PC-3 (cell line): Measurements from ENCODE around the gene STARD3. TPM values are rescaled to one million over a fixed set of nuclear protein-coding genes. Genes with fewer than 3 reads are reported as not detected.

Source experiments
- ATAC-seq: fragments of 200-7000 bp; cut with Tn5 transposase; 2 replicates; pipeline ENCODE4 v1.9.1; 2020; ENCODE audit warnings: mild to moderate bottlenecking, moderate library complexity
- BruUV-seq: library from RNA; stranded (reverse); fragments of 400-500 nt; replicated peaks from 2 replicates; lab custom pipeline; 2021; lab: Mats Ljungman, UMichigan
- CTCF ChIA-PET: fragments of 300-600 bp; sonication (Branson Sonifier 250); formaldehyde crosslinking; loops from one replicate; lab custom pipeline; 2022; ENCODE audit warnings: antibody characterized with exemption; lab: Charles Lee
- POLR2A ChIA-PET: fragments of 300-600 bp; sonication (Branson Sonifier 250); formaldehyde crosslinking; loops from one replicate; lab custom pipeline; 2022; ENCODE audit warnings: antibody characterized with exemption; ENCODE audit not compliant: unreplicated experiment; lab: Charles Lee
- DNase-seq: peaks from one replicate; pipeline ENCODE4 v3.0.0-alpha.2; 2015
- H2AFZ ChIP-seq: fragments of 300-600 bp; sonication (generic); 2 replicates; pipeline ENCODE4 v1.6.0; 2016; ENCODE audit warnings: antibody characterized with exemption, low read length
- H3F3A ChIP-seq: fragments of 300-600 bp; sonication (generic); one replicate; pipeline ENCODE4 v1.6.0; 2017; ENCODE audit warnings: antibody characterized with exemption, low read length, control low read depth, mild to moderate bottlenecking; ENCODE audit not compliant: unreplicated experiment
- H3K27ac ChIP-seq: fragments of 300-600 bp; sonication (generic); 2 replicates; pipeline ENCODE4 v1.5.1; 2016; ENCODE audit warnings: mild to moderate bottlenecking, low read length
- H3K27me3 ChIP-seq: fragments of 300-600 bp; sonication (generic); 2 replicates; pipeline ENCODE4 v1.6.1; 2016; ENCODE audit warnings: low read length, mixed read lengths
- H3K36me3 ChIP-seq: fragments of 300-600 bp; sonication (generic); 2 replicates; pipeline ENCODE4 v1.6.1; 2016; ENCODE audit warnings: low read depth, mixed run types, low read length, mixed read lengths
- H3K4me1 ChIP-seq: fragments of 300-600 bp; sonication (generic); 2 replicates; pipeline ENCODE4 v1.5.1; 2016; ENCODE audit warnings: low read length; ENCODE audit not compliant: insufficient read depth
- H3K4me2 ChIP-seq: fragments of 300-600 bp; sonication (generic); 2 replicates; pipeline ENCODE4 v1.6.0; 2016; ENCODE audit warnings: low read length
- H3K4me3 ChIP-seq: fragments of 300-600 bp; sonication (generic); 2 replicates; pipeline ENCODE4 v1.5.1; 2016; ENCODE audit warnings: mild to moderate bottlenecking, low read length, mixed read lengths
- H3K79me2 ChIP-seq: fragments of 300-600 bp; sonication (generic); 2 replicates; pipeline ENCODE4 v1.6.1; 2017; ENCODE audit warnings: low read length, mixed read lengths
- H3K9ac ChIP-seq: fragments of 300-600 bp; sonication (generic); 2 replicates; pipeline ENCODE4 v1.6.0; 2016; ENCODE audit warnings: mild to moderate bottlenecking, low read length
- H3K9me2 ChIP-seq: fragments of 300-600 bp; sonication (generic); replicated peaks from 2 replicates; pipeline ENCODE4 v1.6.1; 2016; ENCODE audit warnings: mixed run types, low read length, mixed read lengths
- H3K9me3 ChIP-seq: fragments of 300-600 bp; sonication (generic); 2 replicates; pipeline ENCODE4 v1.6.1; 2016; ENCODE audit warnings: low read length, mixed read lengths
- H4K20me1 ChIP-seq: fragments of 300-600 bp; sonication (generic); 2 replicates; pipeline ENCODE4 v1.6.1; 2016; ENCODE audit warnings: low read length, mixed read lengths
- EZH2 ChIP-seq: fragments of 300-600 bp; sonication (generic); IDR thresholded peaks from one replicate; pipeline ENCODE4 v1.6.1; 2017; ENCODE audit warnings: antibody characterized with exemption, mild to moderate bottlenecking, low read length; ENCODE audit not compliant: unreplicated experiment
- EZH2phosphoT487 ChIP-seq: fragments of 300-600 bp; sonication (generic); IDR thresholded peaks from 2 replicates; pipeline ENCODE4 v1.6.1; 2018; ENCODE audit warnings: mild to moderate bottlenecking, antibody characterized with exemption, low read length, borderline replicate concordance
- intact Hi-C: fragments of 100-400 bp; cut with micrococcal nuclease; formaldehyde crosslinking; loops from 2 replicates; pipeline ENCODE4 v1.9.0; 2023
- total RNA-seq: library from RNA; depleted of rRNA; stranded (reverse); fragments of >200 nt; gene quantifications from 2 replicates; pipeline ENCODE4 v1.2.3, GENCODE V29; 2014
- TF ChIP-seq, protein P1 (sequence below): fragments of 300-600 bp; sonication (generic); conservative IDR thresholded peaks from 2 replicates; pipeline ENCODE4 v1.5.1; 2017; ENCODE audit warnings: antibody characterized with exemption, low read depth, mild to moderate bottlenecking, low read length

Gene STARD3
- total RNA-seq, 1 experiment from 2014 or later = 30.5 TPM

DNA sequence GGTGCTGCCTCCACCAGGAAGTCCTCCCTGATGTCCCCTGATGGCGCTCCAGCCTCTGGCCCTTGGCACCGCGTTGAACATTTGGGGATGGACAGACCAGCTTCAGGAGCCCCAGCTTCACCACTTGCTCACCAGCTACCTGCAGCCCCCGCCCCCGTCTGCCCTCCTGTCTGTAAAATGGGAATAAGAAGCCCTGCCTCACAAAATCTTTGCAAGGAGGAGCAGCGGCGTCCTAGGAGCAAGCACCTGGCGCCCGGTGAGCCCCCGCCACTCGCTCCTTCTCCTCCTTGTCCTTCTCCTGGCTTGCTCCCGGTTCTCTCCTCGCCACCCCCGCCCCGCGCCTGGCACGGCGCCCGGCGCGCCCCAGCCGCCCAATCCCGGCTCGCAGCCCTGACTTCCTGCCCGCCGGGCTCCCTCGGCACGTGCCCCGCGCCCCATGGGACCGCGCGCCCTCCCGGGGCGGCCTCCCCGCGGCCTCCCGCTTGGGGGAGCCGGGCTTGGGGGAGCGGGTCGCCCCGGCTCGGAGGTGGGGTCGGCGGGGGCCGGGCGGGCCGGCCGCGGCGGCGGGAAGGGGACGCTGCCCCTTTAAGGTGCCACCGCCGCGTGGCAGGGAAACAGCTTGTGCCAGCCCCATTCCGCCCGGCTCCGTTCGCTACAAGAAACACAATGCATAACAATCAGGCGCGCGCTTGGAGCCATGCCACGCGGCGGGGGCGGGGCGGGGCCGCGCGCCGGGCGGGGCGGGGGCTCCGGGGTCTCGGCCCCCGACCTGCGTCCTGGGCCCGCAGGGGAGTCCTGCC is 19.3 kb upstream of the STARD3 start:
- intact Hi-C loops = loop anchor here (1.0 kb wide), 1 partner anchor 44 kb away; no protein-coding TSS in a partner anchor
- Histone ChIP-seq H2AFZ (peak overlapping the region; percentile 93; the same call in 1 of the 2 replicates), H4K20me1 (no peaks in the 10 kb centered on the region), H3K36me3 (no peaks in the 10 kb centered on the region; the same call in 1 of the 2 replicates), H3F3A (no peaks in the 10 kb centered on the region), H3K27ac (no peak overlapping the region), H3K9me3 (no peaks in the 10 kb centered on the region), H3K27me3 (no peaks in the 10 kb centered on the region), H3K9me2 (no peaks in the 10 kb centered on the region), H3K79me2 (no peaks in the 10 kb centered on the region), H3K9ac (no peak overlapping the region), H3K4me2 (peak overlapping the region; percentile 98), H3K4me1 (no peaks in the 10 kb centered on the region), H3K4me3 (peak overlapping the region; percentile 76)
- CTCF ChIA-PET = interaction anchor here (0.7 kb wide), 1 partner anchor 265 kb away, joined by 3 read pairs; no protein-coding TSS in a partner anchor
- ATAC-seq (peak; percentile 66), DNase-seq (peak; percentile 46)
- POLR2A ChIA-PET = no interaction called here
- TF ChIP-seq EZH2phosphoT487 = no peak
- TF ChIP-seq, protein P1, sequence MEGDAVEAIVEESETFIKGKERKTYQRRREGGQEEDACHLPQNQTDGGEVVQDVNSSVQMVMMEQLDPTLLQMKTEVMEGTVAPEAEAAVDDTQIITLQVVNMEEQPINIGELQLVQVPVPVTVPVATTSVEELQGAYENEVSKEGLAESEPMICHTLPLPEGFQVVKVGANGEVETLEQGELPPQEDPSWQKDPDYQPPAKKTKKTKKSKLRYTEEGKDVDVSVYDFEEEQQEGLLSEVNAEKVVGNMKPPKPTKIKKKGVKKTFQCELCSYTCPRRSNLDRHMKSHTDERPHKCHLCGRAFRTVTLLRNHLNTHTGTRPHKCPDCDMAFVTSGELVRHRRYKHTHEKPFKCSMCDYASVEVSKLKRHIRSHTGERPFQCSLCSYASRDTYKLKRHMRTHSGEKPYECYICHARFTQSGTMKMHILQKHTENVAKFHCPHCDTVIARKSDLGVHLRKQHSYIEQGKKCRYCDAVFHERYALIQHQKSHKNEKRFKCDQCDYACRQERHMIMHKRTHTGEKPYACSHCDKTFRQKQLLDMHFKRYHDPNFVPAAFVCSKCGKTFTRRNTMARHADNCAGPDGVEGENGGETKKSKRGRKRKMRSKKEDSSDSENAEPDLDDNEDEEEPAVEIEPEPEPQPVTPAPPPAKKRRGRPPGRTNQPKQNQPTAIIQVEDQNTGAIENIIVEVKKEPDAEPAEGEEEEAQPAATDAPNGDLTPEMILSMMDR = no peak
- no peak for TF ChIP-seq EZH2
- BruUV-seq = no TSS peak

GRCh38 chr17:39618246-39618913 is 18.6 kb upstream of the STARD3 start:
- H3K4me1 ChIP-seq = no peaks in the 10 kb centered on the region
- CTCF ChIA-PET = interaction anchor here (0.7 kb wide), 1 partner anchor 266 kb away, joined by 3 read pairs; no protein-coding TSS in a partner anchor
- BruUV-seq = no TSS peak
- no peaks in the 10 kb centered on the region for H4K20me1 ChIP-seq
- no peak overlapping the region for H3K27ac ChIP-seq
- peak overlapping the region; percentile 49; the same call in 1 of the 2 replicates for H3K9ac ChIP-seq
- H2AFZ ChIP-seq = peak overlapping the region; percentile 93
- ATAC-seq (peak; percentile 38), DNase-seq (peak; percentile 20)
- no peaks in the 10 kb centered on the region for H3K27me3 ChIP-seq
- peak overlapping the region; percentile 76 for H3K4me3 ChIP-seq
- peak overlapping the region; percentile 98 for H3K4me2 ChIP-seq
- H3K36me3 ChIP-seq = no peaks in the 10 kb centered on the region; the same call in 1 of the 2 replicates
- H3K9me2 ChIP-seq = no peaks in the 10 kb centered on the region
- POLR2A ChIA-PET = no interaction called here
- TF ChIP-seq EZH2 = no peak
- no peak for TF ChIP-seq EZH2phosphoT487
- TF ChIP-seq, protein P1 = no peak
- no peaks in the 10 kb centered on the region for H3K9me3 ChIP-seq
- no peaks in the 10 kb centered on the region for H3K79me2 ChIP-seq
- intact Hi-C loops = loop anchor here (1.0 kb wide), 1 partner anchor 45 kb away; no protein-coding TSS in a partner anchor
- no peaks in the 10 kb centered on the region for H3F3A ChIP-seq
